Measurements from ENCODE around the gene HIVEP3. TPM values are rescaled to one million over a fixed set of nuclear protein-coding genes. Genes with fewer than 3 reads are reported as not detected.
A peak's percentile ranks its signal among the peaks of the same experiment; 100 is the strongest.

HIVEP3 gene
- total RNA-seq, 1 donor from 2014 or later = 76.7 TPM

DNA sequence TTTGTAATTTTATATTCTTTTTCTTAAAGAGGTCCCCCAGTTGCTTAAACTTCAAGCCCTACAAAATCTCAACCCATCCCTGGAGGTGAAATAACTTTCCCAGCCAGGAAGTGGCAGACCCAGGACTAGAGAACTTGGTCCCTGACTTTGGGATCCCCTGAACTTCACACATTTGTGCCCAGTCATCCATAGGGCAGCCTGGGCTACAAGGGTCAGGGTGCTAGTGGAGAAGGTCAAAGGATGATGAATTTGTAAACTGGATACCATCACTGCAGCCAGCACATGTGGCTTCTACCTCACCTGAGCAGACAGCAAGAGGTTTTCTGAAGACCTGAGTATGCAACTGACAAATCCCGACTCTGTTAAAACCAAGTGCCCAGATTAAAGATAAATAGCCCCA lies 31.4 kb downstream of the HIVEP3 start:
- H3K27ac Mint-ChIP-seq = no peak overlapping the region
- intact Hi-C loops (cut with micrococcal nuclease) = no loop called here
- H3K4me1 Mint-ChIP-seq (ENCODE audit: low read depth) = peaks cover 51% of the 10 kb centered on the region
- no peak overlapping the region for H3K4me3 Mint-ChIP-seq
- H3K27me3 Mint-ChIP-seq (ENCODE audit: insufficient read depth) = no peaks in the 10 kb centered on the region
- H3K36me3 Mint-ChIP-seq (ENCODE audit: low read depth) = no peaks in the 10 kb centered on the region
- no peaks in the 10 kb centered on the region for H3K9me3 Mint-ChIP-seq
- no peak for DNase-seq (ENCODE audit: low spot score)

DNA sequence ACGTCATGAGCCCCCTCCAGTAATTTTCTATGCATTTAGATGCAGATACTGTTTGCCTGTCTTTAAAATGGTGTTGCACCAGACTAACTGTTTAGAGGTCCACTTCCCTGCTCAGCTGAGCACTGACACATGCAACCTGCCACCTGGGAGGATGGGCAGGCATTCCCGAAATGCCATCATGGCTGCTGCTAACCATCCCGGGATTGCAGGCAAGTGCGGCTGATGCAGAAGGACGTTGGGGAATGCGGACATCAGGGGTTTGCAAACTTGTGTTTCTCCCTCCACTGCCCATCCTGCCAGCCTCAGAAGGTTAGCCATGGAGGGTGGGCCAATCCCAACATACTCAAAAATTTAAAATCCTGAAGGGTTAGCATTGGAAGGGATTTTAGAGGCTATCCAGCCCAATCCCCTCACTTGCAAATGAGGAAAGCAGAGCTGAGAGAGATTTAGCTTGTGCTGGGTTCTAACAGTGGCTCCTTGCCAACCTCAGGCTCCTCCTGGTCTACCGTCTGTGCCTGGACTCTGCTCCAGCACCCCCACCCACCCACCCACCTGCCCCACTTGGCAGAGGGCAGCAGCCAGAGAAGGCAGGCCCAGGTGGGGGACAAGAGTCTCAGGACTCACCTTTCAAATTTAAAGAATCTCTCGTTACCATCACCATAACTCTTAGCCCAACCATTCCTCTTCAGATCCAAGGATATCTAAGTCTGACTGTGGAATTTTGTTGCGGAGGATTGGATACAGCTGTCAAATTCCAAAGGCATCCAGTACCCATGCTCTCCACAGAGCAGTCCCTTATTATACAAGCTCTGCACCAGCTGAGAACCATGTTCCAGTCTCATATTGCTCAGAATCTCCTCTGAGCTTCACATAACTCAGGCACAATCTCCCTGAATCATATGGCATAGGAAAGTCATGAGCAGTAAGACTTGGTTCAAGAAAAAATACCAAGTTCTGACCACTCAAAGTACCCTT lies 34.2 kb downstream of the HIVEP3 start:
- H3K27ac Mint-ChIP-seq = no peak overlapping the region

DNA sequence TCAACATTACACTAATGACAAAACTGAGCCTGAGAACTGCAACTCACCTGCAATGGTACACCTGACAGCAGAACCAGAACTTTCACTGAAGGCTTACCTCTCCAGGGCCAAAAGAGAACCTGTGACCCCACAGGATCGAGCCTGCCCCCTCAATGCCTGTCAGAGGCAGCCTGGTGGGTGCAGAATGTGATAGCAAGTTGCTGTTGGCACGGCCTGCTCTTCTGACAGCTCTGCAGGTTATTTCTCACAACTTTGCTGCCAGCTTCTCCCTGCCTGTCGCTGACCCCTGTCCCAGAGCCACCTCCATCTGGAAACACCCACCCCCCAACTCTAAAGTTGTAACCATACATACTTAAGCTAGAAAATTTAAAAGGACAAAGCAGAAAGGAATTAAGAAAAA lies 35.2 kb downstream of the HIVEP3 start:
- no peak for DNase-seq (ENCODE audit: low spot score)
- intact Hi-C loops (cut with micrococcal nuclease) = no loop called here
- H3K4me1 Mint-ChIP-seq (ENCODE audit: low read depth) = peaks cover 31% of the 10 kb centered on the region
- H3K27me3 Mint-ChIP-seq (ENCODE audit: insufficient read depth) = no peaks in the 10 kb centered on the region
- no peak overlapping the region for H3K27ac Mint-ChIP-seq
- H3K4me3 Mint-ChIP-seq = no peak overlapping the region
- H3K9me3 Mint-ChIP-seq = no peaks in the 10 kb centered on the region
- peaks cover 3% of the 10 kb centered on the region for H3K36me3 Mint-ChIP-seq (ENCODE audit: low read depth)

More for the DNA sequence above, 34.2 kb downstream of the HIVEP3 start:
- Mint-ChIP-seq H3K27me3 (ENCODE audit: insufficient read depth) (no peaks in the 10 kb centered on the region), H3K36me3 (ENCODE audit: low read depth) (peaks cover 3% of the 10 kb centered on the region), H3K9me3 (no peaks in the 10 kb centered on the region), H3K4me3 (no peak overlapping the region), H3K4me1 (ENCODE audit: low read depth) (peaks cover 41% of the 10 kb centered on the region)
- intact Hi-C loops (cut with micrococcal nuclease) = no loop called here
- no peak for DNase-seq (ENCODE audit: low spot score)

DNA sequence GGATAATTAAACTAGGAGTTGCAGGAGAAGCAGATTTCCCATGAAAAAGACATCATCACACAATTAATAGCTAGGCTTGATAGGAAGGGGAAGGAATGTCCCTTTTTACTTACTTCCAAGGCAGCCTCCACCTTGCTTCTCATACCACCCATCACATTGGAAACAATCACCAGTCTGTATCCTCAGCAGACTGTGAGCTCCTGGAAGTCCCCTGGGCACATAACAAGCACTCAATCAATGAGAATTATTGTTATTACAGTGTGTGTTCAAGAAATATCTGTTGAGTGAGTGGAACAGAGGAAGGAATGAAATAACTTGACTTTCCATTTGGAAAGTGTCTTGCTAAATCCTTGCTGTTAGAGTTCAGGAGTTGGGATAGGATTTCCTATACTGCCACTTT lies 36.2 kb downstream of the HIVEP3 start:
- no peak overlapping the region for H3K4me3 Mint-ChIP-seq
- peaks cover 3% of the 10 kb centered on the region for H3K36me3 Mint-ChIP-seq (ENCODE audit: low read depth)
- peaks cover 29% of the 10 kb centered on the region for H3K4me1 Mint-ChIP-seq (ENCODE audit: low read depth)
- DNase-seq (ENCODE audit: low spot score) = no peak
- H3K27ac Mint-ChIP-seq = peak overlapping the region; percentile 46
- intact Hi-C loops (cut with micrococcal nuclease) = loop anchor here (1.0 kb wide), 1 partner anchor 12 kb away; no protein-coding TSS in a partner anchor
- H3K27me3 Mint-ChIP-seq (ENCODE audit: insufficient read depth) = no peaks in the 10 kb centered on the region
- no peaks in the 10 kb centered on the region for H3K9me3 Mint-ChIP-seq

DNA sequence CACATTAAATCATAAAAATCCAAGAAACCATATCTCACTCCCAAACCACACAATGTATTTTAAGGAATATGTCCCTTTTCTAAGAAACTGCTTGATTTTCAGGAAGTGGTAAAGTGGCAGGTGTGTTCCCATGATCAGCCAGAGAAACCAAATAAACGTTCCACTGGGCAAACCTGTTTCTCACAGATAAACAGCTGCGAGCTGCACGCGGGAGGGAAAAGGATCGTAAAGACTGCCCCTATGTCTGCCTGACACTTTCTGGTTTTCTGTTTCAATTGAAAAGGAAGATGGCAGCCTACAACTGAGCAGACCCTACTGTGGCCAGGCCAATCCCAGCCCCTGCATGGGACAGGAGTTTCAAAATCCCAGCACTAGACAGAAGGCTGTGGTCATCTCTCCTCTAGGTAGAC lies 36.6 kb downstream of the HIVEP3 start:
- Mint-ChIP-seq H3K36me3 (ENCODE audit: low read depth) (peaks cover 3% of the 10 kb centered on the region), H3K9me3 (no peaks in the 10 kb centered on the region), H3K4me1 (ENCODE audit: low read depth) (peaks cover 33% of the 10 kb centered on the region), H3K27me3 (ENCODE audit: insufficient read depth) (no peaks in the 10 kb centered on the region), H3K27ac (peak overlapping the region; percentile 46), H3K4me3 (no peak overlapping the region)
- no peak for DNase-seq (ENCODE audit: low spot score)
- intact Hi-C loops (cut with micrococcal nuclease) = loop anchor here (1.0 kb wide), 1 partner anchor 12 kb away; no protein-coding TSS in a partner anchor

DNA sequence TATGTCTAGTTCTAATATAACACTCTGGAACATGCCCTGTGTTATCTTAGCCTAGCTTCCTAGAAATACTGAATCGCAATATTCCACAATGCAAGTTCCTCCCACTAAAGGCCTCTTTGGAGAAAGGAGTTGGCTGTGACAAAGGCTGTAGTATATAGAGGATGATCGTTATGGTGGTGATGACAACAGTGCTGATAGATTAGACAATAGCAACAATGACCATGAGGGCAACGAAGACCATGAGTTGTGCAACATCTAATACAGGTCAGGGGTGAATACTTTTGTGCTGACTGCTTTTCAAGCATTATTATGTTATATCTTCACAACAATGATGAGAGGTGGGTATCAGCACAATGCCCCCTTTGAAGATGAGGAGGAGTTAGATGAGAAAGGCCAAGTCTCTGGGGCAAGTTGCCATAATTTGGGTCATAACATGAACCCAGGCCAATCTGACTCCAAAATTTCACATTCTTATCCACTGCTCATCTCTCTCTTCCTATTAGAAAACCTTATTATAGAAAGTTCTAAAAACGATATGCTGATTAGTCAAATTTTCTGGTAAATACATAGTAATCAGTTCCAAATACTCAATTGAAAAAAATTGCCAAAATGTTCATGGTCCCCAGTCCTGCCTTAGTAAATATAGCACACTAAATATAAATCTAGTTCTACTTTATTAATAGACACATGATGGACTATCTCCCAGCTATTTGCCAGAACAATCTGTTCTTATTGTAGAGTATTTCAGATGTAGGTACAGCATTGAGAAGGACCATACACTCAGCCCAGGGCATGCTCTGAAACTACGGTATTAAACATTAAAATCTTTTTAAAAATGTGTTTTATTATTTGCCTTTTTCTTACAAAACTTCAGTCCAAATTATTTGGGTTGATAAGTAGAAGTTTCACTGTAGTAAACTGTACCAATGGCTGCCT lies 37.5 kb downstream of the HIVEP3 start:
- Mint-ChIP-seq H3K4me3 (no peak overlapping the region), H3K36me3 (ENCODE audit: low read depth) (peaks cover 3% of the 10 kb centered on the region), H3K27ac (no peak overlapping the region), H3K27me3 (ENCODE audit: insufficient read depth) (no peaks in the 10 kb centered on the region), H3K9me3 (no peaks in the 10 kb centered on the region), H3K4me1 (ENCODE audit: low read depth) (peaks cover 41% of the 10 kb centered on the region)
- DNase-seq (ENCODE audit: low spot score) = no peak
- intact Hi-C loops (cut with micrococcal nuclease) = no loop called here

DNA sequence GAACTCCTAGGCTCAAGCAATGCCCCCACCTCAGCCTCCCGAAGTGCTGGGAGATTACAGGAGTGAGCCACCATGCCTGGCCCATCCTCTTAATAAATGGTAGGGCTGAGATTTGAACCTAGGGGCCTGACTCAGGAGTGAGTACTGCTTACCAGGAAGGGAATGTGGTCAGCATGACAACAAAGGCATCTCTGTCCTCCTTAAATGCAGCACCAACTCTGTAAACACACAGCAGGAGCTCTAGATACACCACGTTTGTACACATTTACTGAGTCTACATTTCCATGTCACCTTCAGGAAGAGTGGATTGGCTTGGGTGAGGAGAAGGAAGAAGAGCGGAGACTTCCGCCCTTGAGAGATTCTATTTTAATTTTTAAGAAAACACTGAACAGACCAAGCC lies 38.5 kb downstream of the HIVEP3 start:
- Mint-ChIP-seq H3K27me3 (ENCODE audit: insufficient read depth) (no peaks in the 10 kb centered on the region), H3K36me3 (ENCODE audit: low read depth) (peaks cover 3% of the 10 kb centered on the region), H3K9me3 (no peaks in the 10 kb centered on the region), H3K27ac (no peak overlapping the region), H3K4me3 (no peak overlapping the region), H3K4me1 (ENCODE audit: low read depth) (peaks cover 45% of the 10 kb centered on the region)
- intact Hi-C loops (cut with micrococcal nuclease) = no loop called here
- no peak for DNase-seq (ENCODE audit: low spot score)

DNA sequence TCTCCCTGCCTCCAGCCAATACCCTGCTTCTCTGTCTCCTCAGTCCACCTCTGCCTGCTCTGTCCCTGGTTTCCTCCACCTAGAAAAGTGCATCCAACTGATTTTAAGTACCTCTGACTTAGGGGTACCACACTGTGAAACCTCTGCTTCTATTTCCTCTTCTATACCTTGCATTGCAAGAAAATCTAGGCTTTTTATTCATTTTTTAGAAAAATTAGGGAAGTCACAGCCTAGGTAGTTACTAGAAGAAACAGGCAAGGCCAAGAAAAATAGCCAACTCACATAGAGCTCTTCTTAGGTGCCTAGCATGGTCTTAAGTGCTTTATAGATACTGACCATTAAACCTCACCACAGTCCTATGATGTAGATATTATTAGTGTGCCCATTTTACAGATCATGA lies 39.1 kb downstream of the HIVEP3 start:
- H3K4me1 Mint-ChIP-seq (ENCODE audit: low read depth) = peaks cover 51% of the 10 kb centered on the region
- H3K36me3 Mint-ChIP-seq (ENCODE audit: low read depth) = peaks cover 3% of the 10 kb centered on the region
- intact Hi-C loops (cut with micrococcal nuclease) = no loop called here
- H3K27ac Mint-ChIP-seq = no peak overlapping the region
- DNase-seq (ENCODE audit: low spot score) = no peak
- no peaks in the 10 kb centered on the region for H3K9me3 Mint-ChIP-seq
- H3K4me3 Mint-ChIP-seq = no peak overlapping the region
- no peaks in the 10 kb centered on the region for H3K27me3 Mint-ChIP-seq (ENCODE audit: insufficient read depth)

DNA sequence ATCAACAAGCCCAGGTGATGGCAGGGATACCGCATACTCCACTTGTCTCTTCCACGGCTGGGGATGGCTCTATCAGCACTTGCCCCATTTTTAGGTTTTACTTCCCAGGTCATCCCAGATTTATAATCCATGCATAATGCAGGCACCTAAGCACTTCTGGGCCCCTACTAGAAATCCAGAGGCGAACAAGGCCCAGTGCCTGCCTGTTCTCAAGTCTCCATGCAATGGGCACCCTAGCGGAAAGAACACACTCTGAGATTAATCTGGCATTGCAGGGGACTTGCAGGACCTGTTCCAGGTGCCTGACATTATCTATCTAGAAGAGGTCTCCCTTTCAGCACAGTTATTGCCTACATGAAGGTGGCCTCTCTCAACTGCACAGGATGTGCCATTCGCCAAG lies 39.8 kb downstream of the HIVEP3 start:
- H3K4me3 Mint-ChIP-seq = no peak overlapping the region
- H3K9me3 Mint-ChIP-seq = no peaks in the 10 kb centered on the region
- DNase-seq (ENCODE audit: low spot score) = no peak
- no peak overlapping the region for H3K27ac Mint-ChIP-seq
- no peaks in the 10 kb centered on the region for H3K27me3 Mint-ChIP-seq (ENCODE audit: insufficient read depth)
- peaks cover 3% of the 10 kb centered on the region for H3K36me3 Mint-ChIP-seq (ENCODE audit: low read depth)
- intact Hi-C loops (cut with micrococcal nuclease) = no loop called here
- H3K4me1 Mint-ChIP-seq (ENCODE audit: low read depth) = peaks cover 58% of the 10 kb centered on the region

DNA sequence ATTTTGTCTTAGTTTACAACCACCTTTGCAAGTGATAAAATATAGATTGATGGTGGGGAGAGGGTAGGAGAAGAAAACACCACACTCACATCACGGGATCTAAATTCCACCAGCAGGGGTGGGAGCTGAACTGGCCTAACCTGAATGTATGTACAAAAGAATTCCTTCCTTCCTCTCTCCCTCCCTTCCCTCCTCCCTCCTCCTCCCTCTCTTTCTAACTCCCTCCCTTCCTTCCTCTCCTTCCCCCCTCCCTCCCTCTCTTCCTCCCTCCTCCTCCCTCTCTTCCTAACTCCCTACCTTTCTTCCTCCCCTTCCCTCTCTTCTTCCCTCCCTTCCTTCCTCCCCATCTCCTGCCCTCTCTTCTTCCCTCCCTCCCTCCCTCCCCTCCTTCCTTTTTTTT lies 40.2 kb downstream of the HIVEP3 start:
- no peak for DNase-seq (ENCODE audit: low spot score)
- Mint-ChIP-seq H3K36me3 (ENCODE audit: low read depth) (peaks cover 3% of the 10 kb centered on the region), H3K4me3 (no peak overlapping the region), H3K9me3 (no peaks in the 10 kb centered on the region), H3K27me3 (ENCODE audit: insufficient read depth) (no peaks in the 10 kb centered on the region), H3K4me1 (ENCODE audit: low read depth) (peaks cover 61% of the 10 kb centered on the region), H3K27ac (no peak overlapping the region)
- intact Hi-C loops (cut with micrococcal nuclease) = no loop called here

DNA sequence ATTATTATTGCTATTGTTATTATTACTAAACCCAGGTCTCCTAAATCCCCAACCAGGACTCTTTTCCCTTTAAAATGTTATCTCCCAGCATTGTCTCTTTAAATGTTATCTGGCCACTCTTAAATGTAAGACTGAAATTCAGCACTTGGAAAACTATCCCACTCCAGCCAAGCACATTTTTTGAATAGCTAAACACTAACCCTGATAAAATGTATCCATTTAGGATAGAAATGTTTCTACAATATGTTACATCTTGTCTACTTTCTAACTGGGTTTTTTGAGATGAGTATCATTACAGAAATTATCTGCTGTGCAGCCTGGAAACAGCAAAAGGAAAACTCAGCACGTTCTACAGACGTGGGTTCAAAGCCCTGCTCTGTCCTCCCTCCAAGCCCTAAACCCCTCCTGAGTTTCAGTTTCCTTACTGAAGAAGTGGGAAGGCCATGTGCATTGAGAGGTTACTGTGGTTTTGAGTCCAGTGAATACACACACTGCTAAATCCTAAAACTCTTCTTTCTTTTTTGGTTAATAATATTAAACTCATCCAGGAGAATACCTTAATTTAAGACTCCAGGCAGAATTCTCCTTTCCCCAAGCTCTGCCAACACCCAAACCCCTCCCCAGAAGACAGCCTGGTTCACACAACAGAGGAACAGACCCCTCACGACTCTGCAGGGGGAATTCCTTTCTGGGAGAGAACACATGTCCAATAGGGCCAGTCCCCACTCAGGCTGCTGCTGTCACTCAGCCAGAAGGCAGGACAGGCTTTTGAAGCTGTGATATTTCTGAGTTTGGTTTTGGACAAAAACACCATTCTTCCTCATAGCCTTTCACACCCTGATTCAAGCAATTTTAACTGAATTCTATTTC lies 41.9 kb downstream of the HIVEP3 start:
- peaks cover 2% of the 10 kb centered on the region for H3K36me3 Mint-ChIP-seq (ENCODE audit: low read depth)
- intact Hi-C loops (cut with micrococcal nuclease) = no loop called here
- no peaks in the 10 kb centered on the region for H3K9me3 Mint-ChIP-seq
- no peak for DNase-seq (ENCODE audit: low spot score)
- no peaks in the 10 kb centered on the region for H3K27me3 Mint-ChIP-seq (ENCODE audit: insufficient read depth)
- H3K27ac Mint-ChIP-seq = no peak overlapping the region
- H3K4me1 Mint-ChIP-seq (ENCODE audit: low read depth) = peaks cover 46% of the 10 kb centered on the region
- H3K4me3 Mint-ChIP-seq = peak overlapping the region; percentile 28

DNA sequence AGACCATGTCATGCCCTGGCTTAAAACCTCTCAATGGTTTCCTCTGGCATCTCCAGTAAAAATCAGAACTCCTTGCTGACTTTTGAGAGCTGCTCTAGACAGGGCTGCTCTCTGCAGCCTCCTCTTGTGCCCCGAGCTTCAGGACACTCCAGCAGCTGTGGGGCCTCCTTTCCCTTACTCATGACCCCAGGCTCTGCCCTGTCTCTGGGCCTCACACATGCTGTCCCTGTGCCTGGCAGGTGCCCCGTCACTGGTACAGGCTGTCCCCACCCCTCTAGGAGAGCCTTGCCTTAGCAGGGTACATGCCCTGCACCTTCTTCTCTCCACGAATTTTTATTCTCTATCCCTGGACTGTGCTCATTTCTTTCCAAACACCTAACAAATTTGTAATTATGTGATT lies 43.2 kb downstream of the HIVEP3 start:
- no peak overlapping the region for H3K4me3 Mint-ChIP-seq
- H3K36me3 Mint-ChIP-seq (ENCODE audit: low read depth) = peaks cover 2% of the 10 kb centered on the region
- H3K9me3 Mint-ChIP-seq = no peaks in the 10 kb centered on the region
- intact Hi-C loops (cut with micrococcal nuclease) = no loop called here
- DNase-seq (ENCODE audit: low spot score) = no peak
- H3K27ac Mint-ChIP-seq = no peak overlapping the region
- no peaks in the 10 kb centered on the region for H3K27me3 Mint-ChIP-seq (ENCODE audit: insufficient read depth)
- H3K4me1 Mint-ChIP-seq (ENCODE audit: low read depth) = peaks cover 39% of the 10 kb centered on the region

Measured in activated T-helper 1 cell treated with anti-CD3 and anti-CD28 coated beads, Interleukin-12 subunit alpha, Interleukin-12 subunit beta, Interleukin-2, Interleukin-4 antibody, amounts not matched to agents 30 ng/mL and 10 ng/mL and 1 ng/mL, durations not matched to agents 14 hours and 24 hours and 36 hours (primary cell).